IPS-NIHi11 (cell line): Measurements from ENCODE around the gene FERD3L.

Experiments used
- DNase-seq: peaks from one replicate; pipeline ENCODE4 v3.0.0; 2012; ENCODE audit warnings: mixed read lengths, low spot score

The FERD3L gene

DNA sequence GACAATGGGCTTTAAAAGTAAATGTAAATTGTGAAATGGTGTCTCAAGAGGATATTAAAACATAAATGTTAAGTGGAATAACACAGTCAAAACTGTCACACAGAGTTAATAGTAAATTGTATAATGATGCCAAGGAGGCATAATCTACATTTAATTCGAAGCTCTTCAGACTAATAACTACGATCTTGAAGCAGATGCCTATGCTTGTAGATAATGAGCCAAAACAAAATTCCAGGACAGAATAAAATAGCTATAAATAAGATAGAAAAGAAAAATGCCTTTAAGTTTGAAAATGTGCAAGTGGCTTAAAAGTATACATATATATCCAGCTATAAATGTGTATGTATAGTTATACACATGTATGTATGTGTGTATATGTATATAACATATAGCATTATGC is 45.3 kb downstream of the FERD3L start:
- no peak for DNase-seq

DNA sequence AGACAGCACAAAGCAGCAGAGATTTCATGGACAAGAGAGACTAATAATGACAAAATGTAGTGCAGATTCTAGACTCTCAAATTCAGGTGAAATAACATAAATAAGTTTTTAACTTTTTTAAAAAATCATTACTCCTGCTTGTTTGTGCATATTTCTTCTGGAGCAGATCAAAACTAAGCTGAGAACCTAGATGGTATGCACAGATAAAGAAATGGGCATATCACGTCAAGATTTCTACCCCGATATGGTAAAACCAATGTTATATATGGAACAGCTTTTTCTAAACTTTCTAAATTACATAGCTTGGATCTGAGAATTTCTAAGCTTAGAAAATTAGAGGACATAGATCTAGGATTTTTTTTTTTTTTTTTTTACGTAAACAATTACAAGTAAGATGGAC is 46.0 kb downstream of the FERD3L start:
- no peak for DNase-seq

DNA sequence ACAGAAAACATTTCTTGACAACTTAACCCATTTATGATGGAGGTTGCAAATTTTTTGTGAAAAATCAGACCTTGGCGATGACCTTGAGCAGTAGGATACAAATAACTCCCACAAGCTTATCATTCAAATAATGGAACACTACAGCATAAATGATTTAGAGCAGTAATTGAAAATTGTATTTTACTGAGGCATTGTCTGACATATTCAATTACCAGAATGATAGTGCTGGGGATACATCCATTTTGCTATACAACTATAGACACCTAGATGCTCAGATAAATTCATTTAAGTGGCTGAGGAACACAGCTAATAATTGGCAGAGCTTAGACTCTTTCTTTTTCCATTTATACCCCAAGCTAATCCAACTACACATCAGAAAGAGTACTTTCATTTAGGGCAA is 46.7 kb downstream of the FERD3L start:
- DNase-seq: no peak

DNA sequence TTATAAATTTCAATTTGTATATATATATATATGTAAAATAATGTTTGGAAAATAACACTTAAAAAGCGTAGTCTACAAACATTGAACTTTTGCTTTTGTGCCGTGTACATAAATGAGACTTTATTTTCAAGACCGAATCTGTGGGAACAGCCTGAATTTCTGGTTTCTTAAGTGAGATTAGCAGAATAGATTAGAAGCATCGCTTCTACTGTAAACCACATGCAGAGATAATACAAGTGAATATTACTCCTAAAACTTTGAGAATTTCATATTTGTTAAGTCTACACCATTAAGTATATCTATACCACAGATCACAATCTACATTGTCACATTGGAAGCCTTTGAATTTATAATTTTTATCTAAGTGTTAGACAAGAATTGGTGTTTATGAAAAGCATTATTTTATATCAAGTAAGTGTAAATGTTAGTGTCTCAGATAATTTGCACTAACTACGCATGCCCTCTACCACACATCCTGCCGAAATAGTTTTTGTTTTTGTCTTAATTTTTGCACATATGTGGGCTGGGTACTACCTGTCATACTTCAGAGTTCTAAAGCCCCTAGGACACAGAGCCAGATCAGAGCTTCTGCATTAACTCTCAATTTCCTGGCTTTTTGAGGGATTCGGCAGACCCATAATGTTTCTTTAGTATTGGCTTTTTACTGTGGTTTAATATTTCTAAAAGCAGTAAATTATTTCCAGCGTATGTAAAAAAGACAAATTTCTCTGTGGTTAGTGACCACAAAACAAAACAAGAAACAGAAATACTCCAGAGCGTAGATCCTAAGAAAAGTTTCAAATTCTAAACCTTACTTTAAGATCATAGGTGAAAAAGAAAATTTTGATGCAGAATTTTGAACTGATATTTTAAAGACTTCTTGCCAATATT is 47.8 kb downstream of the FERD3L start:
- no peak for DNase-seq

DNA sequence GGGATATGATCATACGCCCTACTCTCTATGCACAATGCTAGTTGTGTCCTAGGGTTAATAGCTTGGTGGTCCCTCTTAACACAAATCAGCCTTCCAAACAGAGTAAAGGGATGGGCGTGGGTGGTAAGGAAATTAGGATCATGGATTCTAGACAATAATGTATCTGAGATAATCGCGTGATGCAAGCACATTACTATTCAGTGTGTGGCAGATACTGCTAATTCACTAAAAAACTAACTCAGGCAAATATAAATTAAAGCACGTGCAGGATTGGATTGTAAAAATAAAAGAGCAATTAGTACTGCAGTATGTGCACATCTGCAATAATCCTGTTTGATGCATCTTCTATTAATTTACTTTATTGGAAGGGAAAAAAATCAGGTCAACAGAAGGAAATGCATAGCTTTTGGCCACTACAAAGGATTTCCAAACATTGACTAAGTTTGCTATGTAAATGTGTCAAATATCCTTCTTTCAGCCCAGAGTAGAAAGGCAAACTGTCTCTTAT is 49.8 kb downstream of the FERD3L start:
- no peak for DNase-seq
